Mucosa of stomach (tissue), 1 donor: Measurements from ENCODE around the gene FAM78B.
A peak's percentile ranks its signal among the peaks of the same experiment; 100 is the strongest.

Source experiments
- H3K27me3 ChIP-seq: one replicate; pipeline ENCODE4 v1.7.0; 2013; ENCODE audit warnings: mild to moderate bottlenecking, low read length; ENCODE audit not compliant: control insufficient read depth, insufficient read depth
- H3K36me3 ChIP-seq: one replicate; pipeline ENCODE4 v1.7.0; 2013; ENCODE audit warnings: low read length; ENCODE audit not compliant: control insufficient read depth, insufficient read depth
- H3K4me1 ChIP-seq: one replicate; pipeline ENCODE4 v1.7.0; 2013; ENCODE audit warnings: mild to moderate bottlenecking, low read length; ENCODE audit not compliant: control insufficient read depth, insufficient read depth
- H3K4me3 ChIP-seq: one replicate; pipeline ENCODE4 v1.7.0; 2013; ENCODE audit warnings: low read length
- H3K9ac ChIP-seq: one replicate; pipeline ENCODE4 v1.7.0; 2013; ENCODE audit warnings: mild to moderate bottlenecking, low read length, moderate library complexity
- H3K9me3 ChIP-seq: one replicate; pipeline ENCODE4 v1.7.0; 2013; ENCODE audit warnings: mild to moderate bottlenecking, low read length, moderate library complexity; ENCODE audit not compliant: control insufficient read depth
- donor health status: Pancreatic carcinoma.

The FAM78B gene

GRCh38 chr1:166166698-166167571 lies at the start of gene FAM78B:
FAM78B (minus strand) TSS chr1:166167001; CDS start chr1:166166248, 753 bp downstream.
- Histone ChIP-seq H3K9ac (peak within 1 kb of the TSS; percentile 64), H3K4me3 (peak within 1 kb of the TSS; percentile 69), H3K36me3 (no peaks in the 10 kb centered on the region), H3K4me1 (peaks cover 19% of the 10 kb centered on the region), H3K27me3 (peaks cover 22% of the 10 kb centered on the region), H3K9me3 (no peaks in the 10 kb centered on the region)

- peaks cover 5% of the 10 kb centered on the region for H3K4me1 ChIP-seq
- no peaks in the 10 kb centered on the region for H3K27me3 ChIP-seq
- no peak overlapping the region for H3K9ac ChIP-seq
- H3K9me3 ChIP-seq = no peaks in the 10 kb centered on the region
- H3K36me3 ChIP-seq = no peaks in the 10 kb centered on the region
- no peak overlapping the region for H3K4me3 ChIP-seq
These were observed 35.7 kb upstream of the FAM78B start for GRCh38 chr1:166202546-166202945.

GRCh38 chr1:166200743-166201142 lies 33.9 kb upstream of the FAM78B start:
- no peaks in the 10 kb centered on the region for H3K27me3 ChIP-seq
- H3K4me1 ChIP-seq = peaks cover 8% of the 10 kb centered on the region
- no peak overlapping the region for H3K4me3 ChIP-seq
- no peaks in the 10 kb centered on the region for H3K9me3 ChIP-seq
- H3K9ac ChIP-seq = no peak overlapping the region
- no peaks in the 10 kb centered on the region for H3K36me3 ChIP-seq

DNA sequence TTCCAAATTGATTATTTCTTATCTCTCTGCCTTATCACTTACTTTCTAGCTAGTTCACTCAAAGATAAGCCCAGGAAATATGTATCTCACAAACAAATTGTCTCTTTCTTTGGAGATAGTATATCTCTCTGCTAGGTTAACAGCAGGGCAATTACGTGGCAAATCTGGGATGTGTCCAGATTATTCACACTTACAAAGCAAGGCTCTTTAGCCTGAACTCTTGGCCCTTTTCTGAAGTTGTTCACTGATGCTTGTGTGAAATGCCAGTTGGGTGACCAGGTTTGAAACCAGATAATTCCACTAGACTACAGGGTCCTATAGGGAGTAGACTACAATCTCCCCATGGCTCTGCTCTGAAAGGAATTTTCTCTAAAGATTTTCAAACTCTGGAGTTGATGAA lies 30.8 kb upstream of the FAM78B start:
- H3K36me3 ChIP-seq = no peaks in the 10 kb centered on the region
- H3K9ac ChIP-seq = no peak overlapping the region
- no peaks in the 10 kb centered on the region for H3K9me3 ChIP-seq
- no peak overlapping the region for H3K4me3 ChIP-seq
- no peaks in the 10 kb centered on the region for H3K27me3 ChIP-seq
- peaks cover 8% of the 10 kb centered on the region for H3K4me1 ChIP-seq

- Histone ChIP-seq H3K4me3 (no peak overlapping the region), H3K27me3 (no peaks in the 10 kb centered on the region), H3K4me1 (peaks cover 8% of the 10 kb centered on the region), H3K36me3 (no peaks in the 10 kb centered on the region), H3K9ac (no peak overlapping the region), H3K9me3 (no peaks in the 10 kb centered on the region)
These were observed 30.3 kb upstream of the FAM78B start for GRCh38 chr1:166197141-166197540.

- Histone ChIP-seq H3K9ac (no peak overlapping the region), H3K27me3 (no peaks in the 10 kb centered on the region), H3K4me1 (peaks cover 8% of the 10 kb centered on the region), H3K4me3 (no peak overlapping the region), H3K36me3 (no peaks in the 10 kb centered on the region), H3K9me3 (no peaks in the 10 kb centered on the region)
These were observed 26.4 kb upstream of the FAM78B start for GRCh38 chr1:166193057-166193698.

DNA sequence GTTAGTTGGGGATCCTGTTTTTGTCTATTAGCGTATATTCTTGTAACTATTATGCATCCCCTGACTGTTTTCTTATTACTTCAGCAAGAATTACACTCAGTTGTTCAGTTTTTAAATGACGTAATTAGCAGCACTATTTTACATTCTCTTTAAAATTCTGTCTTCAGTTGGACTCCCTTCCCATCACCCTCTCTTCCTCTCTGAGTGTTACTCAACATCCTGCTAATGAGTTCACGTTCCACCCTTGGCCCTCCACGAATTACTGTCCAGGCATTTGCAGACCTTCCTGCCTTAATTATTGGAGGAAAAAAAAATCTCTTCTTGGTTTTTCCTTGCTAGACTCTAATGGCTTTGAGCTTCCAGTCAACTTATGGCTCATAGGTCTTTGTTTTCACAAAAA lies 23.6 kb upstream of the FAM78B start:
- H3K4me1 ChIP-seq = no peaks in the 10 kb centered on the region
- no peak overlapping the region for H3K9ac ChIP-seq
- no peaks in the 10 kb centered on the region for H3K27me3 ChIP-seq
- H3K4me3 ChIP-seq = no peak overlapping the region
- H3K9me3 ChIP-seq = no peaks in the 10 kb centered on the region
- H3K36me3 ChIP-seq = no peaks in the 10 kb centered on the region

GRCh38 chr1:166189126-166189525 lies 22.3 kb upstream of the FAM78B start:
- H3K27me3 ChIP-seq = no peaks in the 10 kb centered on the region
- H3K36me3 ChIP-seq = no peaks in the 10 kb centered on the region
- H3K4me1 ChIP-seq = no peaks in the 10 kb centered on the region
- no peak overlapping the region for H3K9ac ChIP-seq
- no peaks in the 10 kb centered on the region for H3K9me3 ChIP-seq
- no peak overlapping the region for H3K4me3 ChIP-seq

DNA sequence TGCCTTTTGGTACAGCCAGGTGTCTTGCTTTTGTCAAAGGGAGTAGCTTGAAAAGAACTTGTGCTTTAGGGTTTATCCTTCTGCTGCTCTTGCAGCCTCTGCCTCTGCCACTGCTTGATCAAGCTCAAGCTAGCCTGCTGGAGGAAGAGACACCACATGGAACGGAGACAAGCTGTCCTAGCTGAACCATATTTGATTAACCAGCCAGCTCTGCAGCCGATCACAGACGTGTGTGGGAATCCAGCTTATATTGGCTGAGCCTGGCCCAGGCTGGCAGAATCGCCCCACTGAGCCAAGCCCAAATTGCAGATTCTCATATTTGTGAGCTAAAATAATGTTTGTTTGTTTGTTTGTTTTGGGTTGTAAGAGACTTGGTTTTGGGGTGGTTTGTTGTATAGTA lies 18.7 kb upstream of the FAM78B start:
- H3K9ac ChIP-seq = no peak overlapping the region
- no peak overlapping the region for H3K4me3 ChIP-seq
- H3K27me3 ChIP-seq = no peaks in the 10 kb centered on the region
- H3K4me1 ChIP-seq = no peaks in the 10 kb centered on the region
- no peaks in the 10 kb centered on the region for H3K9me3 ChIP-seq
- no peaks in the 10 kb centered on the region for H3K36me3 ChIP-seq

GRCh38 chr1:166184897-166185296 lies 18.1 kb upstream of the FAM78B start:
- no peaks in the 10 kb centered on the region for H3K4me1 ChIP-seq
- no peak overlapping the region for H3K9ac ChIP-seq
- H3K36me3 ChIP-seq = no peaks in the 10 kb centered on the region

DNA sequence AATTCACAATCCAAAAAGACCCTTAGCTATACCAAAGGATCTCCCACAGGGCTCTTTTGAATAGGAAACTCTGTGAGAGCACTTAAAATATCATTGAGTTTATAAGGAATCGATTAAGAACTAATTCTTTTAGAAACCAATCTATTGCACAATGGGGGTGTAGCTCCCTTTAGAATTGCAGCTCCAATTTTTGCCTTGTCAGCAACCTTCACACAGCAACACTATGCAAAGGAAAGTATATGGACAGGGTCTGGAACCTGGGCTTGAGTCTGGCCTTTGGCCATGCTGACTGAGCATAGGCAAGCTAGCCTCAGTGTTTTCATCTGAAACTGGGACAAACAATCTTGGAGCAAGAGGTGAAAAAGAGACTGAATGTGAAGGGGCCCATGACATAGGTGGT lies 17.2 kb upstream of the FAM78B start:
- Histone ChIP-seq H3K9me3 (no peaks in the 10 kb centered on the region), H3K27me3 (no peaks in the 10 kb centered on the region), H3K4me1 (no peaks in the 10 kb centered on the region), H3K4me3 (no peak overlapping the region), H3K9ac (no peak overlapping the region), H3K36me3 (no peaks in the 10 kb centered on the region)

More at GRCh38 chr1:166184897-166185296, 18.1 kb upstream of the FAM78B start:
- H3K4me3 ChIP-seq = no peak overlapping the region
- no peaks in the 10 kb centered on the region for H3K27me3 ChIP-seq
- no peaks in the 10 kb centered on the region for H3K9me3 ChIP-seq

GRCh38 chr1:166182281-166182680 lies 15.5 kb upstream of the FAM78B start:
- Histone ChIP-seq H3K4me3 (no peak overlapping the region), H3K36me3 (no peaks in the 10 kb centered on the region), H3K9ac (no peak overlapping the region), H3K9me3 (no peaks in the 10 kb centered on the region), H3K4me1 (no peaks in the 10 kb centered on the region), H3K27me3 (no peaks in the 10 kb centered on the region)
